Inflammatory macrophage (primary cell): ENCODE measurements around the gene ZNF628.

Source experiments
- DNase-seq, 2 donors: peaks; one replicate each; pipeline ENCODE4 v3.0.0-alpha.2; 2020 to 2022

ZNF628 gene

DNA sequence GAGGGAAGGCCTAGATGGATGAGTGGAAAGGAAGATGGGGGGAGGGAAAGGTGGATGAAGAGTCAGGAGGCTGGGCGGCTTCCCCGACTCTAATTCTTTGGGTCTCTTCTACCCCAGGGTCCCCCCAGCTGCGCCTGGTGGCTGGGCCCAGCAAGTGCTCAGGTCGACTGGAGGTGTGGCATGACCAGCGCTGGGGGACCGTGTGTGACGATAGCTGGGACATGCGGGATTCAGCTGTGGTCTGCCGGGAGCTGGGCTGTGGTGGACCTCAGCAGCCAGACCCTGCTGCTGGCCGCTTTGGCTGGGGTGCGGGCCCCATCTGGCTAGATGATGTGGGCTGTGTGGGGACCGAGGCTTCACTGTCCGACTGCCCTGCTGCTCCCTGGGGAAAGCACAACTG, 21.3 kb downstream of the ZNF628 start:
- no peak for DNase-seq

DNA sequence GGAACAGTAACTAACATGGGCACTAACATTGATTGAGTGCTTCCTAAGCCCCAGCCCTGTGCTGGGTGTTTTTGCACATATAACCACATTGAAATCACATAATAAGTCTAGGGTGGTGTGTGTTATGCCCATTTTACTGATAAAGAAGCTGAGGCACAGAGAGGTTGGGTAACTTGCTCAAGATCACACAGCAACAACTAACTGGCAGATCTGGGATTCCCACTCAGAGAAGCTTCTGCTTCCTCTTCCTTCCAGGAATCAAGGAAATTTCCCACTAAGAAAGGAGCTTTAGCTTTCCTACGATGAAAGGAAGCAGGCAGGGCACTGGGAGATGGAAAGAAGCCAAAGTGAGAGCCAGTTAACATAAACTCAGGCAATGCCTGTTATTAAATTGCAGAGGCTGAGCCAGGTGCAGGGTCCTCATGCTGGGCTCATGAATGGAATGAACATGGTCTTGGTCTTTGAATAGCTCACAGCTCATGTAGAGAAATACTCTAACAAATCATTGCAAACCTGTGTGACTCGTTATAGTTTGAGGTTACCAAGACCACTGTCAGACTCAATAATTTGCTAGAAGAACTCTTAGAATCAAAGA, 21.9 kb downstream of the ZNF628 start:
- no peak for DNase-seq

DNA sequence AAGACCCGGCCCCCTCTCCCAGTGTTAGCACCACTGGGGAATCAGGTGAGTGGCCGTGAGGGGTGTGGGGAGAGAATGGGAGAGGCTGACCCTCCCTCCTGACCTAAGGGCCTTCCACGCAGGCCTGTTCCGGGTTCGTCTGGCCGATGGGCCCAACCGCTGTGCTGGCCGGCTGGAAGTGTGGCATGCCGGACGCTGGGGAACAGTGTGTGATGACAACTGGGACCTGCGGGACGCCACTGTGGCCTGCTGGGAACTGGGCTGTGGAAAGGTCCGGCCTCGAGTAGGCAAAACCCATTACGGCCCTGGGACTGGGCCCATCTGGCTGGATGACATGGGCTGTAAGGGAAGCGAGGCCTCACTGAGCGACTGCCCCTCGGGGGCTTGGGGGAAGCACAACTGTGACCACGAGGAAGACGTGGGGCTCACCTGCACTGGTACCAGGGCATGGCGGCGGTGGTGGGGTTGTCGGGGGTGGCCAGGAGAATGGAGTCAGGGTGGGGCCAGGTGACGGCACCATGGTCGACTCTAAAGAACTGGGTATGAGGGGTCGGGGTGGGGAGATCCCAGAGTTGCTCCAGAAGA, 24.0 kb downstream of the ZNF628 start:
- DNase-seq = no peak

DNA sequence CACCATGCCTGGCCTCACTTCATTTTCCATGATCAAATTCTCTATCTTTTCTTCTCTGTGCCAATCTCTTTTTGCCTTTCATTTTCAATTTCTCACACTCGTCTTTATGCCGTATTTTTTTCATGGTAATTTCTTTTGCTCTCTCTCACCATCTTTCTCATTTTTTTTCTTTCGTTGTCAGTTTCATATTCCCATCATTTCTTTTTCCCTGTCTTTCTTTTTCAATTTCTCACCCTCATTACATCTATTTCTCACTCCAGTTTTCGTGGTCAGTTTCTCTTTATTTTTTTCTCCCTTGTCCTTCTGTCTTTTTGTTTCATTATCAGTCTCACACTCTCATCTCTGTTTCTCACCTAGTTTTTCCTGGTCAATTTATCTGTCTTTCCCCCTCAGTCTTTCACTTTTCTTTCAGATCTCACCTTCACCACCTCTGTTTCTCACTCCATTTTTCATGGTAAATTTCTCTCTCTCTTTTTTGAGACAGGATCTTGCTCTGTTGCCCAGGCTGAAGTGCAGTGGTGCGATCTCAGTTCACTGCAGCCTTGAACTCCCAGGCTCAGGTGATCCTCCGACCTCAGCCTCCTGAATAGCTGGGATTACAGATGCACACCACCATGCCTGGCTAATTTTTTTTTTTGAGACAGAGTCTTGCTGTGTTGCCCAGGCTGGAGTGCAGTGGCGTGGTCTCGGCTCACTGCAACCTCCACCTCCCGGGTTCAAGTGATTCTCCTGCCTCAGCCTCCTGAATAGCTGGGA, 26.0 kb downstream of the ZNF628 start:
- DNase-seq = no peak

DNA sequence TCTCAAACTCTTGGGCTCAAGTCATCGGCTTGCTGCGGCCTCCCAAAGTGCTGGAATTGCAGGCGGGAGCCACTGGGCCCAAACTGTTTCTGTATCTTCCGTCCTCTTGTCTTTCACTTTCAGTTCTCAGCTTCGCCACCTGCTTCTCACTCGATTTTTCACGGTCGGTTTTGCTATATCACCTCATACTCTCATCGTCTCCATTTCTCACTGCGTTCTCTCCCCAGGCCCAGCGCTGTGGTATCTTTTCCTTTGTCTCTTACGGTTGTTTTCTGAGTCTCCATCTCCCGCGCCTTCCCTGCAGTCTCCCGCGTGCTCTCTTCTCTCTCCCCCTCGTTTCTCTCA, 26.7 kb downstream of the ZNF628 start:
- DNase-seq = no peak

DNA sequence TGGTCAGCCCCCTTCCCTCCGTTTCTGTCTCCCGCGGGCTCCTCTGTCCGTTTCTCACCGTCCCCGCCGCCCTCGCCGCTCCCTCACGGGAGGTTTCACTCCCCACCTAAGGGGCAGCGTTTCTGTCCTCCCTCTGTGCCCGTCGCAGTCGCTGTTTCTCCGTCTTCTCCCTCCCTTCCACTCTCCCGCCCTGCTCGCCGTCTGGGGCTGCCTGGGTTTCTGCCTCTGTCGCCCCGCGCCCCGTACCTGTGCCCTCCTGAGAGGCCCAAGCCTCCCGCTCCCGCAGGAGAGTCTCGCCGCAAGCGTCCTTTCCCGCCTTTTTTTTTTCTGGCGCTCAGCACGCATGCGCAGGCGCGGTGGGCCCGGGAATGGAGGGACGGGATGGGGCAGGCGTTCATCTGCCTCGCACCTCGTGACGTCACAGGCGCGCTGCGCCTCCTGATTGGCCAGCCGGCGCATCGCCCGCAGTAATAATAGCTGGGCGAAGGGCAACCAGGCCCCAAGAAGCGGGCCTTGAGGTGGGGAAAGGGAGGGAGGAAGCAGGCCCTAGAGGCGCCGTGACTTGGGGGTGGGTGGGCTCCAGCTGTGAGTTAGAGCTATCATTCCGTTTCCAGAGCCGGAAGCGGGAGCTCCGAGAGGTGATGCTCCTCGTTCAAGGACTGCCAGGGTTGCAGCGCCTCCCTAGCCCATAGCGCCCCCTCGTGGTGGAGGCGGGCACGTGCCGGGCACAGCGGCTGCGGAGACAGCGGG, 27.3 kb downstream of the ZNF628 start:
- DNase-seq = peak; percentile 94

DNA sequence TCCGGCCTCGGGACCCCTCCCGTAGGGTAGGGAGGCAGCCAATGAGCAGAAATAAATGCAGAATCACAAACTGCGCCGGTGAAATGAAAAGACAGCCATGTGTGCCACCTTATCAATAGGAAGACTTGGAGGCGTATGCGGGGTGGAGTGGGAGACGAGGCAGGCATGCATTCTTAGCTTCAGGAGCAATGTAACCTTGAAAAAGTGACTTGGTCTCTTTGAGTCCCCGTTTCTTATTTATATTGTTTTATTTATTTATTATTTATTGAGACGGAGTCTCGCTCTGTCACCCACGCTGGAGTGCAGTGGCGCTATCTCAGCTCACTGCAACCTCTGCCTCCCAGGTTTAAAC, 27.8 kb downstream of the ZNF628 start:
- no peak for DNase-seq

DNA sequence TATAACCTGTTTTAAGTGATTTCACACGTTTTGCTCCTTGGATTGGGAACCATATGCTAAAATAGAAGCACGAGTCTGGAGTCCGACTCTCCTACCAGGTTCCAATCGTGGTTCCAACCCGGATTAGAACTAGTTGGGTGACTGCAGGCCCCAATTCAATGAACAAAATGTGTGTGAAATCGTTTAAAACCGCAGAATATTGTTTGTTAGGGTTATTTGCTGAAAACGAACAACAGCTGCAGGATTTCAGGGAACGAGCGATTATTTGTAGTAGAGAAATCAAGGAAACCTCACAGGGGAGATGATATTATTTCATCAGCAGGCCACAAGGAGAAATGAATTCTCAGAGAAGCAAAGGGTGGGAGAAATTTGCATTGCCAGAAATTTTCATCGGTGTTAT, 28.6 kb downstream of the ZNF628 start:
- DNase-seq = no peak

DNA sequence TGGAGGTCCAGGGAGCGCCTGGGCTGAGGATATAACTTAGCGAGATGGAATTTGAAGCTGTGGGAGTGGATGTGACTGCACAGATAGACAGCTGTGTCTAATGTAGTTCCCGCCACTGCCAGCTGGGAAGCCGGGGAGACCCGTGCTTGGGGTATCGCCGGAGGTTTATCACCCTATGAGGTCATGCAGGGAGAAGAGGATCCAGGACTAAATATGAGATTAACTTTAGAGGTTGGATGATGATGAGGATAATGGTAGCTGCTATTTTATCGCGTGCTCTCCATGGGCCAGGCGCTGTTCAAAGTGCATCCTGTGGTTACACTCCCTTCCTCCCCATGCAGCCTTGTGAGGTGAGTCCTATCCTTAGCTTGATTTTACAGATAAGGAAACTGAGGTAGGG, 31.7 kb downstream of the ZNF628 start:
- no peak for DNase-seq

DNA sequence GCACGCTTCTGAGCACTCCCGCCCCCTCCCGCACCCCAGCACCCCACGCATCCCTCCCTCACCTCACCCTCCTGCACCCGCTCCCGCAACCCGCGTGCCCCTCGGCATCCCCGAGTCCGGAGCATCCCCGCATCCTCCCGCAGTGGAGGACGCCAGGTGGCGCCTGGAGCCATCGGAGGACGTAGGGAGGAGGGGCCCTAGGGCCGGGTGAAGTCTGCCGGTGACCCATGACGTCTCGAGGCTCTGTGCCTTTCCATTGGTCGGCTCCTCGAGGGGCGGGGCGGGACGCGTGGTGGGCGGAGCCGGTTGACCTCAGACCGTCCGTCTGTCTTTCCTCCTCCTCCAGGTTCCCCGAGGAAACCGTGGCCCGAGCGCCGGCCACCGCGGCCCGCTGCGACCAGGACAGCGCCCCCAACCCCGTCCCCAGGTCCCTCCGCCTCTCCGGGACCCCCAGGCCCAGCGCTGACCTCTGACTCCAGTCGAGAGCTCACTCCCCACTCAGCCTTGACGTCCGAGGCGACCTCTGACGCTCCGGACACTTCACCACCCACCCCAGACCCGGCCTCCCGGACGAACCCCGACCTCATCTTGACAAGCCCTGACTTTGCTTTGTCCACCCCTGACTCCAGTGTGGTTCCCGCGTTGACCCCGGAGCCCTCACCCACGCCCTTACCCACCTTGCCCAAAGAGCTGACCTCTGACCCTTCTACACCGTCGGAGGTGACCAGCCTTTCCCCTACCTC, 40.6 kb downstream of the ZNF628 start:
- peak; percentile 97 to 98 for DNase-seq

DNA sequence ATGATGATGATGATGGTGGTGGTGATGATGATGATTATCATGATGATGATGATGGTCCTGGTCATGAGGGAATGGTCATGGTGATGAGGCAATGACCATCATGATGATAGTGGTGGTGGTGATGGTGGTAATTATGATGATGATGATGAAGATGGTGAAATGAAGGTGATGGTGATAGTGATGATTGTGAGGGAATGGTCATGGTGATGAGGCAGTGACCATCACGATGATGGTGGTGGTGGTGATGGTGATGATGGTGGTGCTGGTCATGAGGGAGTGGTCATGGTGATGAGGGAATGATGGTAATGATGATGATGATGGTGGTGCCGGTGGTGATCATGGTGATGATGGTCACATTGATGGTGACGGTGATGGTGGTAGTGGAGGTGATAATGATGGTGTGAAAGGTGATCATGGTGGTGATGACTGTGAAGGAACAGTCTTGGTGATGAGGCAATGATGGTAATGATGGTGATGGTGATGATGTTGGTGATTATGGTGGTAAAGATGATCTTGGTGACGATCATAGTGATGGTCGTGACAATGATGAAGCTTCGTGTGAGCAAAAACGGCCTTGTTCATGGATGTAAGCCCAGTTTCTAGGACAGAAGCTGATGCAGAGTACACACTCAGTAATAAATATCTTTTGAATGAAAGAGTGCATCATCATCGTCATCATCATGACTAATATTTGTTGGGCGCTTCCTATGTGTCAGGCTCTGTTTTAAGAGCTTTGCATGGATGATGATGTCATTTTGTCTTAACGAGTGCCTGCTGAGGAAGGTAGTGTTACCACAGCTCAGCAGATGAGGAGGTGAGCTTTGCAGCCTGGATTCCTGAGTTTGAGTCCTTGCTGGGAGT, 43.3 kb downstream of the ZNF628 start:
- DNase-seq = peak; percentile 24 to 49

DNA sequence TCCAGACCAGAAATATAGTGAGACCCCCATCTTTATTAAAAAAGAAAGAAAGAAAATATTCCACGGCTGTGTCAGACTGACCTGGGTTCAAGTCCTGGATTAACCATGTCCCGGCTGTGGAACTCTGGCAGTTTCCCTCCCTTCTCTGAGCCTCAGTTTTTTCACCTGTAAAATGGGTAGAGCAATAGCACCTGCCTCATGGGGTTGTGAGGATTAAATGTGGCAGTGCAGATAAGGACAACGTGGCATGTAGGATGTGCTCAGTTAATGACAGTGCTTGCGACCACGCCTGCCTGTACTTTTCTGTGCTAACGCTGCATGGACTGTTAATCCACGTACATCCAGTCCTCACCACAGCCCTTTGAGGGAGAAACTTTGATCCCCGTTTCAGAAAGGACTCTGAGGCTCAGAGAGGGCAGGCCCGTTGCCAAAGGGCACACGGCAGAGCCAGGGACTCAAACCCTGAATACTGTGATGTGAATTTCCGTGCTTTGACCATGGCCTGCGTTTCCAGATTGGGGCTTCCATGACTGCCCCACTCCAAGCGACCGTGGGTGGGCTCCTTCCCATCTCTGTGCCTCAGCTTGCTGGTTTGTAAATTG, 44.4 kb downstream of the ZNF628 start:
- DNase-seq = no peak

DNA sequence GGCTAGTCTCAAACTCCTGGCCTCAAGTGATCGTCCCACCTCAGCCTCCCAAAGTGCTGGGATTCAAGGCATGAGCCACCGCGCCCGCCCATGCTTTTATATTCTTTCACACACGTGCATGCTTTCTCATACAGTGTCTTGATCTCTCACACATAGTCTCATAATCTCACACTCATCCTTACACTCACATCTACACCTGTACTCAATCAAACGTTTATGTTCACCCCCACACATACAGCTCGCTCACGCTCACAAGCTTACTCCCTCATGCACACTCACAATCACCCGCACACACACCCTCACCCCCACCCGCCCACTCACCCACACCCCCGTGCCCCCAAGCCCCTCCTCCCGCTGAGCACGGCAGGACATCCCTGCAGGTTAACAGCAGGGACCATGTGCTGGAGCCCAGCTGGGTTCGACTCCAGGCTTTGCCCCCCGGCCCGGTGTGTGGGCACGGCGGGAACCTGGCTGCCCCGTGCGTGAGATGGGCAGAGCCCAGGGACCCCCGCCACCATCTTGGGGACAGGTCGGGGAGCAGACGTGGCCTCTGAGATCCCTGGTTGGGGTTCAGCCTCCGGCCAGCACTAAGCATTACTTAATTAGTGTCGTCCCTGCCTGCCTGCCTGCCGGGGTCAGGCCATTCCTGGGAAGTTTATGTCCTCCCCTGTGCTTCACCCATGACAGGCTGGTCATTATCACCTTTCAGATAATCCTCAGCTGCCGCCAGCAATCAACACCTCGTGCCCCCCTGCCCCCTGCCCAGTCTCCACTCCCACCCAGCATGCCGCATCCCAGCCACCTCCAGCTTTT, 49.1 kb downstream of the ZNF628 start:
- DNase-seq = no peak

DNA sequence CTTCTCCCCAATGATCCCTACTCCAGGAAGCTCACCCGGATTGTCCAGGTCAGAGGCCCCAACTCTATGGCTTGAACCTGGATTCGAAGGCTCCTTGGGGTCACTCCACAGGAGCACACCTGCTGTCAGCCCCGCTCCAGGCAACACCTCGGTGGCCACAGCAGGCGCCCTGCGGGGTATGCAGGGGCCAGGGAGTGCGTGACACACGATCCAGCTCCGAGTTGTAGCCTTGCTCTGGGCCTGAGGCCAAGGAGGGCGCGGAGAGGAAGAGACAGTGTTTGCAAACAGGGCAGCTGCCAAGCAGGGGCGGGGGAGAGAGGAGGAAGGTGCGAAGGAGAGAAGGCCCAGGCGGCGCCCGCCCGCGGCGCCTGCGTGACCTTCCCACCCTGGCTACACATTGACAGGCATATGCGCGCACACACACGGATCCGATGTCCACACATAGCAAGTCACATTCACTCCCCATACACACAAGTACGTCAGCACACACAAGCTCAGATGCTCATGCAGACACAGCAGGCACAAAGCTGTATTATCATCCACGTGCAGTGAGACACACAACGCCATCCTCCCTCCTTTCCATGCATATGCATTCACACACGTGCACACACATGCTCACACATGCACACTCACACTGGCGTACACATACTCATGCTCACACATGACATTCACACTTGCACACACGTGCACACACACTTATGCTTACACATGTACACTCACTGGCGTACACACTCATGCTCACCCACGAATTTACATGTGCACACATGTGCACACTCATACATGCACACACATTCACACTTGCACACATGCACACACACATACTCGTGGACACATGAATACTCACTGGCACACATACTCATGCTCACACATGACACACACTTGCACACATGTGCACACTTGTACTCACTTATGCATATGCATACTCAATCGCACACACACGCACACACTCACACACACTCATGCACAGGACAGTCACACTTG, 50.1 kb downstream of the ZNF628 start:
- peak; percentile 24 to 52 for DNase-seq

DNA sequence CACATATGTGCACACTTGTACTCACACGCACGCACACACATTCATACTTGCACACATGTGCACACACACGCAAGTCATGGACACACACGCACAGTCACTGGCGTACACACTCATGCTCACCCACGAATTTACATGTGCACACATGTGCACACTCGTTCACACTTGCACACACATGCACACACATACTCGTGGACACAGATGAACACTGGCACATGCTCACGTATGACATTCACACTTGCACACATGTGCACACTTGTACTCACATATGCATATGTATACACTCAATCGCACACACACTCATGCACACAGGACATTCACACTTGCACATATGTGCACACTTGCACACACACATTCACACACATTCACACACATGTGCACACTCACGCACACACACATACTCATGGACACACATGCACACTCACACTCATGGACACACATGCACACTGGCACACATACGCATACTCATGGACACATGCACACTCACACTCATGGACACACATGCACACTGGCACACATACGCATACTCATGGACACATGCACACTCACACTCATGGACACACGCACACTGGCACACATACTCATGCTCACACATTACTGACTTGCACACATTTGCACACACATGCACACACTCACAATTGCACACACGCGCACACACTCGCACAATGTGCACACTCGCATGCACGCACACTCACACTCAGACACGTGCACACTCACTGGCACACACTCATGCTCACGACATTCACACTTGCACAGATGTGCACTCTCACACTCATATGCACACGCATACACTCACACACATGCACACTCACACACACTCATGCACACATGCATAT, 51.0 kb downstream of the ZNF628 start:
- no peak for DNase-seq

DNA sequence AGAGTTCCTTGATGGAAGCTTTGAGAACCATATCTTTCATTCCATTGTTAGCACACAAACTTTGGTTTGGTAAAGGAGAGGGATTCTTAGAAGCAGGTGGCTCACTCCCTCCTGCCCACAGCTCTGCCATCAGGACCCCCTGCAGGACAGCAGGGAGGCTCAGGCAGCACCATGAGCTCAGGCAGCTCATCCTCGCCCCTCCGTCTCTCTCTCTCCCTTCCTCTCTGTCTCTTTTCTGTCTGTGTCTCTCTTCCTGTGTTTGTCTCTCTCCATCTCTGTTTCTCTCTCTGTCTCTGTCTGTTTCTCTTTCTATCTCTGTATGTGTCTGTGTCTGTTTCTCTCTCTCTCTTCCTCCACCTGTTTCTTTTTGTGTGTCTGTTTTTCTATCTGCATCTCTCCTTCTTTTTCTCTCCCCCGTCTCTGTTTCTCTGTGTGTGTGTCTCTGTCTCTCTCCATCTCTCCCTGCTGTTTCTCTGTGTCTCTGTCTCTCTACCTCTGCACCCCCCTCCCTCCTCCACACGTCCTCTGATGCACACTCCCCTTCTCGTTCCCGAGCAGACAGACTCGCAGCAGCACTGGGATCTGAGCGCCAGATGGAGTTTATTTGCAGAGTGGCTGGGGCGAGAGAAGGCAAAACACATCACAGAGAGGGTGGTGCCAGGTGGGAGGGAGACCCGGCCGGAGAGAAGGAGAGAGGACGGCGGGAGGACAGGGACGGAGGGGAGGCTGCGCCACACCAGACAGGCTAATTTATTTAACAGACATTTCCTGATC, 51.8 kb downstream of the ZNF628 start:
- no peak for DNase-seq

DNA sequence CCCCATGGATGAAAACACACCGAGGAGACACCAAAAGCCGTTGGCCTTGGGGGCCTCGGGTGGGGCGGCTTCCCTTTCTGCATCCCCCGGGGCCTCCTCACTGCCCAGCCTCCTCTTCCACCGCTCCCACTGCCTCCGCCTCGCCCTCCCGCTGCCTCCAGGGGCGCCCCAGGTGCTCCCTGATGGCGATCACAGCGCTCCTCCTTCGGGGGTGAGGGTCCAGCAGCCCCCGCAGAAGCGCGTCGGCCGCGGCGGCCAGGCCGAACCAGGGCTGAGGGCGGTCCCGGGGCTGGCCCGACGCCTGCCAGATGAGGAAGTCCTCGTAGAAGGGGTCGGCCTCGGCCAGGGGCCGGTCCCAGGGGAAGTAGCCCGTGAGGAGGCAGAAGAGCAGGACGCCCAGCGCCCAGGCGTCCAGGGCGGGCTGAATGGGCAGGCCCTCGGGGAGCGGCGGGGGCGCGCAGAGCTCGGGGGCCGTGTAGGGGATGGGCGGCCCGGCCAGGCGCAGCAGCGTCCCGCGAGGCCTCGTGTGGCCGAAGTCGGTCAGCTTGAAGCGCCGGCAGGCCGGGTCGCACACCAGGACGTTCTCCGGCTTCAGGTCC, 53.3 kb downstream of the ZNF628 start:
- DNase-seq = no peak
